Right lobe of liver (tissue), 4 donors: Measurements from ENCODE around the gene WDR45B.

ENCODE experiments used
- POLR2A ChIP-seq: fragments of 450-650 bp; IDR thresholded peaks from one replicate; pipeline ENCODE4 v1.6.1; 2017; ENCODE audit warnings: antibody characterized with exemption, mild to moderate bottlenecking
- TF ChIP-seq, protein P1 (sequence below), 4 donors: fragments of 200-600 bp in 3 of 4; fragments of 450-650 bp in 1 of 4; IDR thresholded peaks; one replicate each; pipeline versions ENCODE4 v1.5.1 to v1.8.0; 2016 to 2022; ENCODE audit warnings: antibody characterized with exemption in 4 of 4, mild to moderate bottlenecking in 2 of 4
- donor health status: DM: no; HTN: no; CAD: no.
- donor health status: DM: no; HTN: no; CAD: no.
- donor health status: DM: no; HTN: yes; CAD: no.

DNA sequence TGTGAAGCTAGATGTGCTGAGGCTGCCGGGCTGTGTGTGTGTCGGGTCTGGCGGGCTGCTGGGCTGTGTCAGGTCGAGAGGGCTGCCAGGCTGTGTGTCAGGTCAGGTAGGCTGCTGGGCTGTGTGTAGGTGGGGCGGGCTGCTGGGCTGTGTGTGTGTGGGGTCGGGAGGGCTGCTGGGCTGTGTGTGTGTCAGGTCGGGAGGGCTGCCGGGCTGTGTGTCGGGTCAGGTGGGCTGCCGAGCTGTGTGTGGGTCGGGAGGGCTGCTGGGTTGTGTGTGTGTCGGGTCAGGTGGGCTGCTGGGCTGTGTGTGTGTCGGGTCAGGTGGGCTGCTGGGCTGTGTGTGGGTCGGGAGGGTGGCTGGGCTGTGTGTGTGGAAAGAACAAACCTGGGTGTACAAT, 8.6 kb downstream of the WDR45B start:
- TF ChIP-seq, protein P1, sequence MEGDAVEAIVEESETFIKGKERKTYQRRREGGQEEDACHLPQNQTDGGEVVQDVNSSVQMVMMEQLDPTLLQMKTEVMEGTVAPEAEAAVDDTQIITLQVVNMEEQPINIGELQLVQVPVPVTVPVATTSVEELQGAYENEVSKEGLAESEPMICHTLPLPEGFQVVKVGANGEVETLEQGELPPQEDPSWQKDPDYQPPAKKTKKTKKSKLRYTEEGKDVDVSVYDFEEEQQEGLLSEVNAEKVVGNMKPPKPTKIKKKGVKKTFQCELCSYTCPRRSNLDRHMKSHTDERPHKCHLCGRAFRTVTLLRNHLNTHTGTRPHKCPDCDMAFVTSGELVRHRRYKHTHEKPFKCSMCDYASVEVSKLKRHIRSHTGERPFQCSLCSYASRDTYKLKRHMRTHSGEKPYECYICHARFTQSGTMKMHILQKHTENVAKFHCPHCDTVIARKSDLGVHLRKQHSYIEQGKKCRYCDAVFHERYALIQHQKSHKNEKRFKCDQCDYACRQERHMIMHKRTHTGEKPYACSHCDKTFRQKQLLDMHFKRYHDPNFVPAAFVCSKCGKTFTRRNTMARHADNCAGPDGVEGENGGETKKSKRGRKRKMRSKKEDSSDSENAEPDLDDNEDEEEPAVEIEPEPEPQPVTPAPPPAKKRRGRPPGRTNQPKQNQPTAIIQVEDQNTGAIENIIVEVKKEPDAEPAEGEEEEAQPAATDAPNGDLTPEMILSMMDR (IDR thresholded peaks at IDR 0.05) = no peak
- TF ChIP-seq POLR2A = no peak
